GM23338 (cell line): ENCODE data around the gene SRD5A3. TPM values are rescaled to one million over a fixed set of nuclear protein-coding genes. Genes with fewer than 3 reads are reported as not detected.

Experiments used
- ATAC-seq: fragments of 200-7000 bp; cut with Tn5 transposase; 3 replicates; pipeline ENCODE4 v1.9.1; 2020
- DNase-seq: peaks from one replicate; pipeline ENCODE4 v3.0.0-alpha.2; 2015; ENCODE audit warnings: low spot score
- H2AFZ ChIP-seq: fragments of 200-600 bp; sonication (generic); 2 replicates; pipeline ENCODE4 v1.8.0; 2016; ENCODE audit warnings: antibody characterized with exemption, mild to moderate bottlenecking, moderate library complexity
- H3F3A ChIP-seq: fragments of 200-600 bp; sonication (generic); replicated peaks from 2 replicates; pipeline ENCODE4 v1.8.0; 2017; ENCODE audit warnings: antibody characterized with exemption, mixed run types, low read depth
- H3K27ac ChIP-seq: fragments of 200-600 bp; sonication (generic); 2 replicates; pipeline ENCODE4 v1.6.1; 2016; ENCODE audit warnings: low read depth
- H3K27me3 ChIP-seq: fragments of 200-600 bp; sonication (generic); 2 replicates; pipeline ENCODE4 v1.8.0; 2016; ENCODE audit warnings: mild to moderate bottlenecking, mixed run types, moderate library complexity; ENCODE audit not compliant: insufficient read depth
- H3K36me3 ChIP-seq: fragments of 200-600 bp; sonication (generic); 2 replicates; pipeline ENCODE4 v1.8.0; 2016; ENCODE audit warnings: mild to moderate bottlenecking; ENCODE audit not compliant: insufficient read depth
- H3K4me1 ChIP-seq: fragments of 200-600 bp; sonication (generic); 2 replicates; pipeline ENCODE4 v1.8.0; 2016; ENCODE audit warnings: mild to moderate bottlenecking, moderate library complexity; ENCODE audit not compliant: insufficient read depth
- H3K4me2 ChIP-seq: fragments of 200-600 bp; sonication (generic); 2 replicates; pipeline ENCODE4 v1.7.1; 2017; ENCODE audit warnings: mixed run types
- H3K4me3 ChIP-seq: fragments of 200-600 bp; sonication (generic); 2 replicates; pipeline ENCODE4 v1.6.1; 2016; ENCODE audit warnings: mixed run types
- H3K79me2 ChIP-seq: fragments of 200-600 bp; sonication (generic); replicated peaks from 2 replicates; pipeline ENCODE4 v1.8.0; 2017; ENCODE audit warnings: mild to moderate bottlenecking; ENCODE audit not compliant: insufficient read depth
- H3K9me2 ChIP-seq: fragments of 200-600 bp; sonication (generic); 2 replicates; pipeline ENCODE4 v1.8.0; 2017; ENCODE audit not compliant: insufficient read depth
- H4K20me1 ChIP-seq: fragments of 200-600 bp; sonication (generic); replicated peaks from 2 replicates; pipeline ENCODE4 v1.8.0; 2017; ENCODE audit warnings: mild to moderate bottlenecking; ENCODE audit not compliant: insufficient read depth
- H3K27ac Mint-ChIP-seq: 2 replicates; pipeline ENCODE4 v1.8.0; 2020; ENCODE audit warnings: inconsistent platforms, mild to moderate bottlenecking, moderate library complexity, mixed read lengths
- H3K27me3 Mint-ChIP-seq: 3 replicates; pipeline ENCODE4 v1.8.0; 2022; ENCODE audit warnings: low read depth, mild to moderate bottlenecking, moderate library complexity, mixed read lengths, inconsistent platforms; ENCODE audit not compliant: insufficient read depth, poor library complexity
- H3K36me3 Mint-ChIP-seq: 3 replicates; pipeline ENCODE4 v1.8.0; 2021; ENCODE audit warnings: low read depth, mild to moderate bottlenecking, inconsistent platforms, moderate library complexity, mixed read lengths
- H3K4me1 Mint-ChIP-seq: 3 replicates; pipeline ENCODE4 v1.8.0; 2020; ENCODE audit warnings: mild to moderate bottlenecking, inconsistent platforms, mixed read lengths
- H3K4me3 Mint-ChIP-seq: 3 replicates; pipeline ENCODE4 v1.8.0; 2021; ENCODE audit warnings: moderate library complexity, mild to moderate bottlenecking, inconsistent platforms, mixed read lengths
- H3K9me3 Mint-ChIP-seq: 3 replicates; pipeline ENCODE4 v1.8.0; 2020; ENCODE audit warnings: moderate library complexity, mild to moderate bottlenecking, inconsistent platforms, mixed read lengths
- CREB1 ChIP-seq: fragments of 250-450 bp; sonication (Bioruptor Pico); IDR thresholded peaks from 2 replicates; pipeline ENCODE4 v1.5.0; 2020; ENCODE audit warnings: low read depth, mild to moderate bottlenecking, moderate library complexity
- EZH2 ChIP-seq: fragments of 200-600 bp; sonication (generic); IDR thresholded peaks from one replicate; pipeline ENCODE4 v1.8.0; 2017; ENCODE audit warnings: antibody characterized with exemption, mild to moderate bottlenecking, low read depth; ENCODE audit not compliant: unreplicated experiment
- EZH2phosphoT487 ChIP-seq: fragments of 200-600 bp; sonication (generic); IDR thresholded peaks from one replicate; pipeline ENCODE4 v1.8.1; 2018; ENCODE audit warnings: antibody characterized with exemption; ENCODE audit not compliant: unreplicated experiment
- JUNB ChIP-seq: IDR thresholded peaks from one replicate; pipeline ENCODE4 v1.6.1; 2016; ENCODE audit warnings: antibody characterized with exemption; ENCODE audit not compliant: unreplicated experiment
- NANOG ChIP-seq: IDR thresholded peaks from 2 replicates; pipeline ENCODE4 v1.6.1; 2016; ENCODE audit warnings: antibody characterized with exemption, borderline replicate concordance
- ZNF114 ChIP-seq: fragments of 250-450 bp; sonication (Bioruptor Pico); IDR thresholded peaks from 2 replicates; pipeline ENCODE4 v1.5.0; 2020; ENCODE audit warnings: mild to moderate bottlenecking, moderate library complexity
- ZNF331 ChIP-seq: fragments of 250-450 bp; sonication (Bioruptor Pico); IDR thresholded peaks from 2 replicates; pipeline ENCODE4 v1.5.0; 2020; ENCODE audit warnings: low read depth, mild to moderate bottlenecking, moderate library complexity
- ZNF462 ChIP-seq: fragments of 250-450 bp; sonication (Bioruptor Pico); IDR thresholded peaks from 2 replicates; pipeline ENCODE4 v1.5.0; 2020; ENCODE audit warnings: mild to moderate bottlenecking, moderate library complexity
- polyA plus RNA-seq: library from polyadenylated mRNA; unstranded; fragments of >200 nt; fragmentation: Nextera tagmentation; extraction: Ambion mirVana; gene quantifications from 2 replicates; pipeline ENCODE4 v1.2.1, GENCODE V29; 2016
- total RNA-seq: library from RNA; depleted of rRNA; stranded (reverse); fragments of >200 nt; shearing (Covaris generic); gene quantifications from 2 replicates; pipeline ENCODE4 v1.2.3, GENCODE V29; 2014
- TF ChIP-seq, protein P1 (sequence below), 2 experiments: fragments of 200-600 bp in 1 of 2; sonication (generic) in 1 of 2; conservative IDR thresholded peaks; 2 replicates each; pipeline versions ENCODE4 v1.5.1 to v1.6.1; 2016 to 2017; ENCODE audit warnings: antibody characterized with exemption in 2 of 2, low read depth in 2 of 2, mild to moderate bottlenecking in 2 of 2, moderate library complexity in 1 of 2
- TF ChIP-seq, protein P2 (sequence below): IDR thresholded peaks from 2 replicates; pipeline ENCODE4 v1.6.1; 2016; ENCODE audit warnings: antibody characterized with exemption

SRD5A3 gene
- total and polyA plus RNA-seq, 2 experiments from 2014 or later = 23.0 to 49.9 TPM

GRCh38 chr4:55373461-55373860 lies 27.4 kb downstream of the SRD5A3 start (continued):
- TF ChIP-seq, protein P1, sequence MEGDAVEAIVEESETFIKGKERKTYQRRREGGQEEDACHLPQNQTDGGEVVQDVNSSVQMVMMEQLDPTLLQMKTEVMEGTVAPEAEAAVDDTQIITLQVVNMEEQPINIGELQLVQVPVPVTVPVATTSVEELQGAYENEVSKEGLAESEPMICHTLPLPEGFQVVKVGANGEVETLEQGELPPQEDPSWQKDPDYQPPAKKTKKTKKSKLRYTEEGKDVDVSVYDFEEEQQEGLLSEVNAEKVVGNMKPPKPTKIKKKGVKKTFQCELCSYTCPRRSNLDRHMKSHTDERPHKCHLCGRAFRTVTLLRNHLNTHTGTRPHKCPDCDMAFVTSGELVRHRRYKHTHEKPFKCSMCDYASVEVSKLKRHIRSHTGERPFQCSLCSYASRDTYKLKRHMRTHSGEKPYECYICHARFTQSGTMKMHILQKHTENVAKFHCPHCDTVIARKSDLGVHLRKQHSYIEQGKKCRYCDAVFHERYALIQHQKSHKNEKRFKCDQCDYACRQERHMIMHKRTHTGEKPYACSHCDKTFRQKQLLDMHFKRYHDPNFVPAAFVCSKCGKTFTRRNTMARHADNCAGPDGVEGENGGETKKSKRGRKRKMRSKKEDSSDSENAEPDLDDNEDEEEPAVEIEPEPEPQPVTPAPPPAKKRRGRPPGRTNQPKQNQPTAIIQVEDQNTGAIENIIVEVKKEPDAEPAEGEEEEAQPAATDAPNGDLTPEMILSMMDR (conservative IDR thresholded peaks at IDR 0.05; ENCODE audit: low read depth in 2 of 2) = no peak
- TF ChIP-seq ZNF114 (CRISPR knock-in tag) (no peak), JUNB (no peak), EZH2 (no peak), CREB1 (CRISPR knock-in tag) (no peak), NANOG (no peak), EZH2phosphoT487 (no peak)
- TF ChIP-seq, protein P2, sequence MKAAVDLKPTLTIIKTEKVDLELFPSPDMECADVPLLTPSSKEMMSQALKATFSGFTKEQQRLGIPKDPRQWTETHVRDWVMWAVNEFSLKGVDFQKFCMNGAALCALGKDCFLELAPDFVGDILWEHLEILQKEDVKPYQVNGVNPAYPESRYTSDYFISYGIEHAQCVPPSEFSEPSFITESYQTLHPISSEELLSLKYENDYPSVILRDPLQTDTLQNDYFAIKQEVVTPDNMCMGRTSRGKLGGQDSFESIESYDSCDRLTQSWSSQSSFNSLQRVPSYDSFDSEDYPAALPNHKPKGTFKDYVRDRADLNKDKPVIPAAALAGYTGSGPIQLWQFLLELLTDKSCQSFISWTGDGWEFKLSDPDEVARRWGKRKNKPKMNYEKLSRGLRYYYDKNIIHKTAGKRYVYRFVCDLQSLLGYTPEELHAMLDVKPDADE = no peak

DNA sequence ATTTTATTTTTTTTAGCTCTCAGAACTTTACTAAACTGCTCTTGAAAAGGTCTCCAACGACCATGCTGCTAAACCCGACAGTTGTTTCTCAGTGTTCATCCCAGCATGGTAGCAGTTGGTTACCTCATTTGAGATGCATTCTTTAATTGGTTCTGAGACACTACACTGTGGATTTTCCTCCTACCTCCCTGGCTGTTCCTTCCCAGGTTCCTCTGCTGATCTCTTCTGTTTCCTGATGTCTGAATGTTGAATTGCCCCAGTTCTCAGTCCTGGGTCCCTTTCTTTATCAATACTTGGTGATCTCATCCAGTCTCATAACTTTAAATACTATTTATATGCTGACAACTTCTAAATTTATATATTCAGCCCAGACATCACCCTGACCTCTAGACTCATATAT lies 30.7 kb downstream of the SRD5A3 start:
- Mint-ChIP-seq H3K9me3 (no peaks in the 10 kb centered on the region), H3K4me3 (no peak overlapping the region), H3K4me1 (peaks cover 3% of the 10 kb centered on the region; the same call in 2 of the 3 replicates), H3K27me3 (peaks cover 1% of the 10 kb centered on the region), H3K27ac (no peak overlapping the region), H3K36me3 (no peaks in the 10 kb centered on the region)
- Histone ChIP-seq H2AFZ (no peak overlapping the region), H3K79me2 (no peaks in the 10 kb centered on the region), H3K27ac (no peak overlapping the region), H3K36me3 (no peaks in the 10 kb centered on the region), H3K4me1 (no peaks in the 10 kb centered on the region), H3K4me2 (no peak overlapping the region), H3K27me3 (no peaks in the 10 kb centered on the region), H3F3A (no peaks in the 10 kb centered on the region), H3K9me2 (no peaks in the 10 kb centered on the region), H4K20me1 (no peaks in the 10 kb centered on the region), H3K4me3 (no peak overlapping the region)
- DNase-seq (no peak), ATAC-seq (no peak)
- no peak for TF ChIP-seq ZNF114 (CRISPR knock-in tag)
- no peak for TF ChIP-seq EZH2phosphoT487
- TF ChIP-seq ZNF331 (CRISPR knock-in tag) = no peak
- TF ChIP-seq, protein P1 (conservative IDR thresholded peaks at IDR 0.05; ENCODE audit: low read depth in 2 of 2) = no peak
- TF ChIP-seq ZNF462 (CRISPR knock-in tag) = no peak
